Endodermal cell (in vitro differentiated cells): ENCODE results near the gene MOSPD3. TPM values are rescaled to one million over a fixed set of nuclear protein-coding genes. Genes with fewer than 3 reads are reported as not detected.

ENCODE experiments used
- DNase-seq: peaks from one replicate; pipeline ENCODE4 v3.0.0-alpha.2; 2017
- H3K27ac ChIP-seq: 2 replicates; pipeline ENCODE4 v1.5.1; 2013; ENCODE audit warnings: mild to moderate bottlenecking, low read depth, low read length, moderate library complexity
- H3K27me3 ChIP-seq: 2 replicates; pipeline ENCODE4 v1.6.1; 2013; ENCODE audit warnings: mild to moderate bottlenecking, low read length, moderate library complexity; ENCODE audit not compliant: insufficient read depth, control insufficient read depth, poor library complexity, severe bottlenecking
- H3K36me3 ChIP-seq: 2 replicates; pipeline ENCODE4 v1.7.0; 2013; ENCODE audit warnings: mild to moderate bottlenecking, low read length, moderate library complexity; ENCODE audit not compliant: control insufficient read depth, insufficient read depth
- H3K4me1 ChIP-seq: one replicate; pipeline ENCODE4 v1.7.0; 2013; ENCODE audit warnings: low read length; ENCODE audit not compliant: control insufficient read depth, insufficient read depth
- H3K4me3 ChIP-seq: 2 replicates; pipeline ENCODE4 v1.5.1; 2013; ENCODE audit warnings: mild to moderate bottlenecking, low read length, moderate library complexity
- H3K9ac ChIP-seq: 2 replicates; pipeline ENCODE4 v1.6.1; 2013; ENCODE audit warnings: mild to moderate bottlenecking, low read length, moderate library complexity; ENCODE audit not compliant: poor library complexity, severe bottlenecking; ENCODE audit errors: extremely low read depth
- H3K9me3 ChIP-seq: 2 replicates; pipeline ENCODE4 v1.6.1; 2013; ENCODE audit warnings: mild to moderate bottlenecking, low read length, moderate library complexity; ENCODE audit not compliant: control insufficient read depth
- H3K27ac Mint-ChIP-seq: 2 replicates; pipeline ENCODE4 v1.8.0; 2020; ENCODE audit warnings: mixed read lengths
- H3K27me3 Mint-ChIP-seq: 2 replicates; pipeline ENCODE4 v1.8.0; 2021; ENCODE audit warnings: mild to moderate bottlenecking, mixed read lengths; ENCODE audit not compliant: insufficient read depth
- H3K36me3 Mint-ChIP-seq: 2 replicates; pipeline ENCODE4 v1.8.0; 2020; ENCODE audit warnings: low read depth, mixed read lengths
- H3K4me1 Mint-ChIP-seq: 2 replicates; pipeline ENCODE4 v1.8.0; 2020; ENCODE audit warnings: mixed read lengths
- H3K4me3 Mint-ChIP-seq: 2 replicates; pipeline ENCODE4 v1.8.0; 2020; ENCODE audit warnings: mild to moderate bottlenecking, moderate library complexity, mixed read lengths
- H3K9me3 Mint-ChIP-seq: 2 replicates; pipeline ENCODE4 v1.8.0; 2020; ENCODE audit warnings: mild to moderate bottlenecking, mixed read lengths
- CTCF ChIP-seq: fragments of 200-600 bp; sonication (generic); conservative IDR thresholded peaks from 2 replicates; pipeline ENCODE4 v1.5.0; 2021; ENCODE audit warnings: antibody characterized with exemption, mild to moderate bottlenecking
- WGBS, 2 experiments: methylation state at CpG; one replicate each; pipeline versions ENCODE4 v1.1.5 to v1.1.7; 2013; ENCODE audit warnings: missing lambda C conversion rate in 2 of 2, mixed read lengths in 1 of 2; ENCODE audit not compliant: insufficient coverage in 1 of 2, insufficient read length in 1 of 2; 5-methylcytosine and 5-hydroxymethylcytosine counted together
- total RNA-seq, 2 donors: library from RNA; stranded (reverse); fragmentation: NEBNext Ultra II Directional in 1 of 2; extraction: Animal tissue kit (Norgen Biotek cat#: 25700) in 1 of 2; gene quantifications; 2 replicates in 1 of 2; 3 replicates in 1 of 2; pipeline ENCODE4 v1.2.1, GENCODE V29; 2021

The MOSPD3 gene
- total RNA-seq, 2 donors from 2014 or later, result 19.8 to 25.5 TPM

- H3K4me1 ChIP-seq, result no peaks in the 10 kb centered on the region
- Mint-ChIP-seq H3K27ac (no peak overlapping the region), H3K4me1 (no peaks in the 10 kb centered on the region), H3K27me3 (peaks cover 9% of the 10 kb centered on the region), H3K4me3 (no peak overlapping the region), H3K36me3 (no peaks in the 10 kb centered on the region), H3K9me3 (no peaks in the 10 kb centered on the region)
- no peaks in the 10 kb centered on the region for H3K9me3 ChIP-seq
- H3K27me3 ChIP-seq, result no peaks in the 10 kb centered on the region
- no peak overlapping the region for H3K4me3 ChIP-seq
- no peak overlapping the region for H3K9ac ChIP-seq
- no peaks in the 10 kb centered on the region for H3K36me3 ChIP-seq
- no peak for DNase-seq
- TF ChIP-seq CTCF, result no peak
- WGBS, 2 experiments, result 86% methylated on average over 15 to 17 of the region's 17 CpGs
- H3K27ac ChIP-seq, result no peak overlapping the region
Measured at GRCh38 chr7:100639995-100640516, 27.7 kb downstream of the MOSPD3 start.

GRCh38 chr7:100640517-100641440 lies 28.4 kb downstream of the MOSPD3 start:
- no peak overlapping the region for H3K9ac ChIP-seq
- Mint-ChIP-seq H3K9me3 (no peaks in the 10 kb centered on the region), H3K27me3 (peaks cover 11% of the 10 kb centered on the region), H3K4me3 (no peak overlapping the region), H3K36me3 (no peaks in the 10 kb centered on the region), H3K4me1 (no peaks in the 10 kb centered on the region), H3K27ac (no peak overlapping the region)
- H3K4me3 ChIP-seq, result no peak overlapping the region
- H3K27me3 ChIP-seq, result no peaks in the 10 kb centered on the region
- WGBS, 2 experiments, result 89 to 100% methylated on average over 5 to 24 of the region's 24 CpGs
- no peak overlapping the region for H3K27ac ChIP-seq
- no peaks in the 10 kb centered on the region for H3K36me3 ChIP-seq
- H3K4me1 ChIP-seq, result no peaks in the 10 kb centered on the region
- no peak for DNase-seq
- no peak for TF ChIP-seq CTCF
- H3K9me3 ChIP-seq, result no peaks in the 10 kb centered on the region

GRCh38 chr7:100641463-100641859 lies 29.1 kb downstream of the MOSPD3 start, which contains the start of gene TFR2:
TSS of gene TFR2 (minus strand) at chr7:100641552. CDS start at chr7:100641509, 43 bp downstream.
- no peaks in the 10 kb centered on the region for H3K9me3 ChIP-seq
- no peaks in the 10 kb centered on the region for H3K9me3 Mint-ChIP-seq
- H3K36me3 ChIP-seq, result no peaks in the 10 kb centered on the region
- no peaks in the 10 kb centered on the region for H3K4me1 ChIP-seq
- no peaks in the 10 kb centered on the region for H3K4me1 Mint-ChIP-seq
- H3K36me3 Mint-ChIP-seq, result no peaks in the 10 kb centered on the region
- peaks cover 12% of the 10 kb centered on the region for H3K27me3 Mint-ChIP-seq
- H3K27ac Mint-ChIP-seq, result no peak within 1 kb of the TSS
- DNase-seq, result no peak
- no peak for TF ChIP-seq CTCF
- H3K27me3 ChIP-seq, result no peaks in the 10 kb centered on the region
- H3K4me3 Mint-ChIP-seq, result no peak within 1 kb of the TSS
- no peak within 1 kb of the TSS for H3K27ac ChIP-seq
- H3K4me3 ChIP-seq, result no peak within 1 kb of the TSS
- WGBS, 2 experiments, result 84 to 100% methylated on average over 4 to 9 of the region's 10 CpGs
- H3K9ac ChIP-seq, result no peak within 1 kb of the TSS
